Endothelial cell of hepatic sinusoid (primary cell): Measurements from ENCODE around the gene SHC1.
"Not testable (repeated sequence)": the region's sequence is repeated elsewhere in the genome, so short reads cannot be mapped to it uniquely, and the experiment has no call there.

Experiments used
- in situ Hi-C: cut with HindIII; loops from 2 replicates; pipeline ENCODE4 v1.10.0; 2017; ENCODE audit warnings: low sequenced_read_pairs

Gene SHC1

DNA sequence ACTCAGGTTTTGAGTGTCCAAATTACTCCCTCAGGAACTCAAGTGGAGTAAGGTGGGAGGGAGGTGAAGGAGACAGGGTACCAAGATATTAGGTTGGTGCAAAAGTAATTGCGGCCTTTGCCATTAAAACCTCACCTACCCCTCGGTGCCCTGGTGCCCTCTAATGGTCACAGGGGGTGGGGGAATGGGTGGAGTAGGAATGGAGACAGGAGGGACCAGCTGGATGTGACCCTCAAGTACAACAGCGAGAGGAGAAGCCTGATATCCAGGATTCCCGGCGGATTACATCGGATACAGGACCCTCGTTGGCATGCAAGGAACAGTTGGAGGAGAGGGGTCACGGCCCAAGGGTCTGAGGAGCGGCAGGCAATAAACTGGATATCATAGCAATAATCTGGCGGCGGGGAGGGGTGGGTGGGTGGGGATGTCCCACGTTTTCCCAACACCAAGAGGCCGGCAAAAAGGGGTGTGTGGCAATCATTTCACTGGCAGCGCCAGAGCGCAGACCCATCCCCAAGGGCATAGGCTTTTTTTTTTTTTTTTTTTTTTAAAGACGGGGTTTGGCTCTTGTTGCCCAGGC lies 27.7 kb upstream of the SHC1 start:
- in situ Hi-C loops, result no loop called here

DNA sequence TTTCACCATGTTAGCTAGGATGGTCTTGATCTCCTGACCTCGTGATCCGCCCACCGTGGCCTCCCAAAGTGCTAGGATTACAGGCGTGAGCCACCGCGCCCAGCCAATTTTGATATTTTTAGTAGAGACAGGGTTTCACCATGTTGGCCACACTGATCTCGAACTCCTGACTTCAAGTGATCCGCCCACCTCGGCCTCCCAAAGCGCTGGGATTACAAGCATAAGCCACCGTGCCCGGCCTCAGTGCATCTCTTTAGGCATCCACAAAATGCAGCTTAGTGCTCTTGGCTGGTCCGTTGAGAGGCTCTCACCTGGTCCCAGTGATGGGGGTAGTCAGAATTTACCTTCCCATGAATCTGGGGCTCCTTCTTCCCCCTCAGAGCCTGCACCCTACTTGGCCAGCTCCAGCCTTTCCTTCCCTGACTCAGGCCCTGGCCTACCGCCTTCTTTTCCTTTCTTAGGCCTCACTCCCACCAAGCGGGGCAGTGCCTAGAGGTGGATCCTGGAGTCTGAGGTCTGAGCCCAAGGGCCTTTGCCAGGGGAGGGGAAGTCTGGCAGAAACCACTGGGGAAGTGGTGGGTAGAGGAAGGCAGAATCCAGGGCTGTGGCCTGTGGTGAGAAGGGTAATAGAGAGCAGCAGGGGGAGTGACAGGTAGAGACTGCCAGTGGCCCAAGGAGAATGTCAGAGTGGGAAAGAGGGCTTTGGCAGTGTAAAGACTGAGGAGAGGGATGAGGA lies 26.6 kb upstream of the SHC1 start:
- in situ Hi-C loops, result no loop called here

DNA sequence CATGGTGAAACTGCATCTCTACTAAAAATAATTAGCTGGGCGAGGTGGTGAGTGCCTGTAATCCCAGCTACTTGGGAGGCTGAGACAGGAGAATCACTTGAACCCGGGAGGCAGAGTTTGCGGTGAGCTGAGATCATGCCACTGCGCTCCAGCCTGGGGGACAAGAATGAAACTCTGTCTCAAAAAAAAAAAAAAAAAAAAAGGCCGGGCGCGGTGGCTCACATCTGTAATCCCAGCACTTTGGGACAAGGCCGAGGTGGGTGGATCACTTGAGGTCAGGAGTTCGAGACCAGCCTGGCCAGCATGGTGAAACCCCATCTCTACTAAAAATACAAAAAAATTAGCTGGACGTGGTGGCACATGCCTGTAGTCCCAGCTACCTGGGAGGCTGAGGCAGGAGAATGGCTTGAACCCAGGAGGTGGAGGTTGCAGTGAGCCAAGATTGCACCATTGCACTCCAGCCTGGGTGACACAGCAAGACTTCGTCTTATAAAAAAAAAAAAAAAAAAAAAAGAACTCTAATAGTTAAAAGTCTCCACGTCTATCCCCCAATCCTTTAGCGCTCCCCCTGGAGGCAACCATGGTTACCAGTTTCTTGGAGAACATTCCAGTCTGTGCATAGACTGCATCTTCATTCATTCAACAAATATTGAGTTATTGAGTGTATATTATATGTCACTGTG lies 24.9 kb upstream of the SHC1 start:
- in situ Hi-C loops, result not testable (repeated sequence)

DNA sequence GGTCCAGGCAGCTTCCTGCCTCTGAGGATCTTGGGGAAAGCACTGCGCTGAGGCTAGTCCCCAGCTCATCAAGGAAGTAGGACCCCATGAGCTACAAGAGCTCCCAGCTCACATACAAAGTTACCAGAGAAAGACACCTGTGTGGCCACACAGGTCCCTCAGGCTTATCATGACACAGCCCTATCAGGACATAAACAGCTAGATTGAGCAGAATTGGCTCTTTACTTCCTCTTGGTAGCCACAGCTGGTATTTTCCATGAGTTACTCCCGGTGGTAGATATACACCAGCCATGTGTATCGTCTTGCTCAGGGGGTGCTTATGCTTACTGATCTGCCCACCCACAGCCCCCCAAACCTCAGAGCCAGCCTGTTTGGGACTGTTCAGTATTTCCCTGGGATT lies 24.0 kb upstream of the SHC1 start:
- in situ Hi-C loops, result no loop called here

DNA sequence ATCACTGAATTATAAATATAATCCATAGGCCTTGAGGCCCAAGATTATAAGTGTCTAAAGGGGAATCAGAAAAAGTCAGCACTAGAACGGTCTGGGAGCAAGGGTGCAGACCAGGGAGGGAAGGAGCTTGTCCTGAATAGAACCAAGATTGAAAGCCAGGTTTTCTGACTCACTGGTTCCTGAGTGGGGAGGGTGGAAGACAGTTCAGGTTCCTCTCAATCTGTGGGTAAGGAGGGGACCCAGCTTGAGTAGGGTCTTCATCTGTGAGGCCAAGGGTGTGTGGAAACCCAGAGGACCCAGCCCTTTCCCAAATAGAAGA lies 23.7 kb upstream of the SHC1 start:
- in situ Hi-C loops, result no loop called here

DNA sequence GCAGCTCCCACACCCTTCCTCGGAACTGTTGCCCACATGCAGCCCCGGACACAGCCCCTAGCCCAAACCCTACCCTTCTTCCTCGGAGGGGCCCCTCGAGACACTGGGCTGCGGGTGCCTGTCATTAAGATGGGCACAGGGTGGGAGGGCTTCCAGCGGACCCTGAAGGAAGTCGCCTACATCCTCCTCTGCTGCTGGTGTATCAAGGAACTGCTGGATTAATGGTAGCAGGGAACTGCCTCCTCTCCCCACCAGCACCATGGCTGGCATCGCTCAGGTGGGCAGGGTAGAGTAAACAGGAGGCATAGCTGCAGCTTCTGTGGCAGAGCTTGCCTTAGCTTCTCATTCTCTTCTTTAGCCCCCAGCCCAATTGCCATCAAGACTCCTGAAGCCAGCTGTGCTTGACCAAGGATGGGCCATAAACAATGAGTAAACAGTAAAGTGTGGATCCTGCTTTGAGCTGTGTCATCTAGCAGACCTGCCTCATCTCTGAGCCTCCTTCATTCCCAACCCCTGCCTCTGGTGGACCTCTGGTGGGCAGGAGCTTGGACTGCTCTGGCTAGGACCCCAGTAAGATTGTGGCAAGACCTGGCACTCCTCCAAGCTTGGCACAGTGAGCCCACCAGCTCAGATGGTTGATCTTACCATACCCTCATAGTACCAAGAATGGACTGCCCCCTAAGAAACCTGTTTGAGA lies 23.2 kb upstream of the SHC1 start, which contains the start of gene LENEP:
LENEP (plus strand) TSS at position 15 of the 697 bp plus-strand sequence; CDS start at position 37, 22 bp downstream.
- in situ Hi-C loops, result no loop called here

DNA sequence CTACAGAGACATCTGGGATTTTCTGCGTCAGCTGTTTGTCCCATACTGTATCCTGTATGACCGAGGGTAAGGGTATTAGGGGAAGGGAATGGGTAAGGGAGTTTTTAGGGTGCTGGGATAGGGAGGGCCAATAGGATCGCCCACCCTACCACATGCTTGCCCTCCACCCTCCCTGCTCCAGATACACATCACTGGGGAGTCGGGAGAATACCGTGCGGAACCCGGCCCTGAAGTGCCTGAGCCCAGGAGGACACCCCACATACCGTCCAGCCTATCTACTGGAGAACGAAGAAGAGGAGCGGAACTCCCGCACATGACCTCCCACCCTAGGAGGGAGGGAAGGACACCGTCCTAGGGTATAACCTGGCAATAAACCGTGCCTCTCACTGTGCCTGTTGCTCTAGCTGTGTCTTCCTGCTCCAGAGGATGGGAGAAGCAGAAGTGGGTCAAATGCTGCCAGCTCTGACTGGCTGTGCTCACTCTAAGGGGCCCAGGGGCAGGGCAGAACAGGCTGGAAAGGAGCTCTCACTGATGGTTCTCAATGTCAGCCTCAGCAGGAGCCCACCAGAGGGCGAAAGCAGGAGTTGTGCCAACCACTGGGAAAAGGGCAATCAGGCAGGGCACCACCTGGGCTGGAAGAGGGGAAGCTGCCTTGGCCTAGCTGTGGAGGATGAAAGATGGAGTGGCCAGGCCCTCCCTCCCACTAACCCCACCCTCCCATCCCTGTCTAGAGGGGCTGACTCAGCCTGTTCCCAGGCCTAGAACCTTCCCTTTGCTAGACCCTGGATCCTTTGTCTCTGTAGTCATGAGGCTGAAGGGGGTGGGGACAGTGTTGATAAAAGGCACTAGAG lies 22.4 kb upstream of the SHC1 start:
- in situ Hi-C loops, result no loop called here

DNA sequence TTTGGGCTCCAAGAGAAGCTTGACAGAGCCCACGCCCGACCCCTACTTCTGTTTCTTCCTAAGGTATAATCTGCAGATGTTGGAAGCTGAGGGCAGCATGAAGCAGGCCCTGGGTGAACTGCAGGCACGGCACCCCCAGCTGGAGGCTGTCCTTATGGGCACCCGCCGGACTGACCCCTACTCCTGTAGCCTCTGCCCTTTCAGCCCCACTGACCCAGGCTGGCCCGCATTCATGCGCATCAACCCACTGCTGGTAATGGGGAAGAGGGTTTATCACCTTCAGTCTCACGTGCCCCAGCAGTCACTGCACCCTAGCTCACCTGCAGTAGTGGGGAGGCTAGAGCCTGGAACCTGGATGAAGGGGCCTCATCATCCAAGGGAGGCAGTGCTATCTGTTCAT lies 19.7 kb upstream of the SHC1 start:
- in situ Hi-C loops, result no loop called here

DNA sequence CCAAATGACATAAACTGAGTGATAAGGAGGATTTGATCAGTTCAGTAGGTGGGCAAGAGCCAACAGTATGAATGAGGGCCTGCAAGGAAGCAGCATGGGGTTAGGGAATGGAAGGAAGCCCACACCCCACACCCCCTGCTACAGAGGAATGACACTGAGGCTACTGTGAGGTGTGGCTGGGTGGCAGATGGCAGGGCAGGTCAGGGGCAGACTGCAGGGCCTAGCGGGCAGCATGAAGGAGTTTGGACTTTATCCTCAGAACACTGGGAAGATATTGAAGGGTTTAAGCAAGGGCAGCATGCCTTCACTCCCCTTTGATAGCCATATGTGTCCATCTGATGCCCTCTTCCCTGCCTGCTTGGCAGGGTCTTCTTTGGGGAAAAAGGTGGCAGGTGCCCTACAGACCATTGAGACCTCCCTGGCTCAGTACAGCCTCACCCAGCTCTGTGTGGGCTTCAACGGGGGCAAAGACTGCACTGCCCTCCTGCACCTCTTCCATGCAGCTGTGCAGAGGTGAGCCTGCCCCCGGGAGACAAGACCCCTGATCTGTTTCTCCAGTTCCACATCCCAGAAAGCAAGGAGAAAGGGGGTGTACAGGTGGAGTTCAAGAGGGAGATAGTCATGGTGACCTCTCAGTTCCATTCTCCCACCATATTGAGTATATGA lies 18.8 kb upstream of the SHC1 start:
- in situ Hi-C loops, result no loop called here

DNA sequence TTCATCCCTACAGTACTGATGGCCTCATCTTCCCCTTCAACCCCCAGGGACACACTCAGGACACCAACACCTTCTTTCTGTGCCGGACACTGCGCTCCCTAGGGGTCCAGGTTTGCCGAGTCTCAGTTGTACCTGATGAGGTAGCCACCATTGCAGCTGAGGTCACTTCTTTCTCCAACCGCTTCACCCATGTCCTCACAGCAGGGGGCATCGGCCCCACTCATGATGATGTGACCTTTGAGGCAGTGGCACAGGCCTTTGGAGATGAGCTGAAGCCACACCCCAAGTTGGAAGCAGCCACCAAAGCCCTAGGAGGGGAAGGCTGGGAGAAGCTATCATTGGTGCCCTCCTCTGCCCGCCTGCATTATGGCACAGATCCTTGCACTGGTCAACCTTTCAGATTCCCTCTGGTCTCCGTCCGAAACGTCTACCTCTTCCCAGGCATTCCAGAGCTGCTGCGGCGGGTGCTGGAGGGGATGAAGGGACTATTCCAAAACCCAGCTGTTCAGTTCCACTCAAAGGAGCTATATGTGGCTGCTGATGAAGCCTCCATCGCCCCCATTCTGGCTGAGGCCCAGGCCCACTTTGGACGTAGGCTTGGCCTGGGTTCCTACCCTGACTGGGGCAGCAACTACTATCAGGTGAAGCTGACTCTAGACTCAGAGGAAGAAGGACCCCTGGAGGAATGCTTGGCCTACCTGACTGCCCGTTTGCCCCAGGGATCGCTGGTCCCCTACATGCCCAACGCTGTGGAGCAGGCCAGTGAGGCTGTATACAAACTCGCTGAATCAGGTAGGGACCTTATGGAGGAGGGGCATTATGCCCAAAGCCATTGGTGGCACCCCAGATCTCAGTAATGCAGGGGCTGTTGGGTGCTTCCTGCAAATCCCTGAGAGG lies 17.8 kb upstream of the SHC1 start:
- in situ Hi-C loops, result no loop called here

DNA sequence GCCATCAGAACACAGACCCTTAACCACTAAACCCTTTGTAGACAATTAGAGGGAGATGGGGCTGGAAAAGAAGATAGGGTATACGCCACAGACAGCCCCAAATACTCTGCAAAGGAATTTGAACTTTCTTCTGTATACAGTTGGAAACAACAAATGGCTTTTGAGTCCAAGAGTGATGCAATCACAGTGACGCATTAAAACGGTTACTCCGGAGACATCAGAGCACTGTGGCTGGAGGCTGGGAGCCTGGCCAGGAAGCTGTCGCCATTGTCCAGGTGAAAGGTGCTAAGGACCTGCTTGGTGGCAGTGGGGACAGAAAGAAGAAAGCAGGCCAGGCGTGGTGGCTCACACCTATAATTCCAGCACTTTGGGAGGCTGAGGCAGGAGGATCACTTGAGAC lies 16.8 kb upstream of the SHC1 start:
- in situ Hi-C loops, result no loop called here

DNA sequence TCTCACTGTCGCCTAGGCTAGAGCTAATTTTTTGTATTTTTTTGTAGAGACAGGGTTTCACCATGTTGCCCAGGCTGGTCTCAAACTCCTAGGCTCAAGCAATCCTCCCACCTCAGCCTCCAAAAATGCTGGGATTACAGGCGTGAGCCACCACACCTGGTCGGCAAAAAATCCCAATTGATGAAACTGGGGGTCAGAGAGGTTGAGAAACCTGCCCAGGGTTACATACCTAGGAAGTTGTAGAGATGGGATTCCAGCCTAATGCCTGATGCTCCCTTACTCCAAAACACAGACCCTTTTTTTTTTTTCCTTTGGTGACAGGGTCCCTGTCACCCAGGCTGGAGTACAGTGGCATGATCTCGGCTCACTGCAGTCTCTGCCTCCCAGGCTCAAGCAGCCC lies 16.2 kb upstream of the SHC1 start:
- in situ Hi-C loops, result not testable (repeated sequence)

DNA sequence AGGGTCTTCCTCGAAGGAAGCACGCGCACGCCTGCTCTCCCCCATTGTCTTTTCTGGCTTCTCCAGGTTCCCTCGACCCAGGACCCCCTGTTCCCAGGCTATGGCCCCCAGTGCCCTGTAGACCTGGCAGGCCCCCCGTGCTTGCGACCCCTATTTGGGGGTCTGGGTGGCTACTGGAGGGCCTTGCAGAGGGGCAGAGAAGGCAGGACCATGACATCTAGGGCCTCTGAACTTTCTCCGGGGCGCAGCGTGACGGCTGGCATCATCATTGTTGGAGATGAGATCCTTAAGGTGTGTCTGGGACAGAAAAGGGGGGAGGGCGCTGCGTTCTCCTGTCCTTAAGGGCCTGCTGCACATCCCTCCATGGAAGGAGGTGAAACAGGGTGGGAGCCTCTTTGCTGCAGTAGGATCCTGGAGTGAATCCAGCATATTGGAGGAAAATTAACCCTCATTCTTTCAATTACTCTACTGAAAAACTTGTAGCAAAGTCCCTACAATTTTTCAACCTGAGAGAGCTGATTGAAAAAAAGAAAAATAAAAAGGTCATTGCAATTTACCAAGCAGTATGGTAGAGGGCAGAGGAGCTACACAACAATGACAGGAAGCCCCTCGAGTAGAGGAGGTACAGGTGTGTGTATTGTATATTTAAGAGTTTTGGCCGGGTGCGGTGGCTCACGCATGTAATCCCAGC lies 13.4 kb upstream of the SHC1 start:
- in situ Hi-C loops, result no loop called here

DNA sequence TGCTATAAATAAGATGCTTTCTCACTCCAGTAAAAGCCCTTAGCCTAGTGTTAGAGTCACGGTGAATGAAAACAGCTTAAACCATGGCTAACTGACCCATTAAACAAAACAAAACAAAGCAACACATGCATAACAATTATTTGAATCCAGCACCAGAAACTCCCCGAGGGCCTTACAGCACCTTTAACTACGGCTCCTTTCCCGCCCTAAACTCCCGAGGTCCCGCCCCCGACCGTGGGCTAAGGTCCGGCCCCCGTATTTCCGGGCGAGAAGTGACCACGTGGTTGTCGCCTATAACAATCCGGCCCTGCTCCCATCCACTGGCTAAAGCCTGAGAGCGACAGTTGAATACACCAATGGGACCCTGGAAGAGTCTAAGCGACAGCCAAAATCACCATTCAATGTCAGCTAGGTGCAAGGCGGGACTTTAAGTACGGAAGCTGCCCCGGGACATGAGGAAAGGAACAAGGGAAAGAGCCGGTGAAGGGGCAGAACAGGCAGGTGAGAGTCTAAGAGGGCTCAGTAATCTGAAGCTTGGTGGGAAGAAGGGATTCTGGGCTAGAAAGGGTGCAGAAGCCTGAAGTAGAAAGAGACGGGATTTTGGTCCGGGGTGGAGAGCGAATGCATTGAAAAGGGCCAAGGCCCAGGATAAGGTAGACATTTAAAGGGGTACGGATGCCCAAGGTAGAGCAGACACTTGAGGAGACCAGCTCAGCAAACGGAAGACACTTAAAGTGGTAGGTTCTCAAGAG lies 12.5 kb upstream of the SHC1 start, which contains the start of gene FLAD1:
FLAD1 (plus strand) TSS at position 448 of the 752 bp plus-strand sequence. CDS start 351 bp downstream, outside the sequence.
- in situ Hi-C loops, result no loop called here

DNA sequence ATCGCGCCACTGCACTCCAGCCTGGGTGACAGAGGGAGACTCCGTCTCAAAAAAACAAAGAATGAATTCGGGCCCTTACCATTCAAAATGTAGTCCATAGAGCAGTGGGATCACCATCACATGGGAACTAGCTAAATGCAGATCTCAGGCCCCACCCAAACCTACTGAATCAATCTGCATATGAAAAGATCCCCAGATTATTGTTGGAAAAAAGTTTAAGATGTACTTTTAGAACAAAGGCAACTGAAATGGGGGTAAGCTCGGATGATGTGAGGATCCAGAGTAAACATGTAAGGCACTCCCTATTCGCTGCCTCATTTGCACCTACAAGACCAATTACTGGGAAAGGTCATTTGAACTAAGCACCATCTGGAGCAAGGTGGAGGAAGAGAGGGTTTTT lies 11.8 kb upstream of the SHC1 start:
- in situ Hi-C loops, result no loop called here

DNA sequence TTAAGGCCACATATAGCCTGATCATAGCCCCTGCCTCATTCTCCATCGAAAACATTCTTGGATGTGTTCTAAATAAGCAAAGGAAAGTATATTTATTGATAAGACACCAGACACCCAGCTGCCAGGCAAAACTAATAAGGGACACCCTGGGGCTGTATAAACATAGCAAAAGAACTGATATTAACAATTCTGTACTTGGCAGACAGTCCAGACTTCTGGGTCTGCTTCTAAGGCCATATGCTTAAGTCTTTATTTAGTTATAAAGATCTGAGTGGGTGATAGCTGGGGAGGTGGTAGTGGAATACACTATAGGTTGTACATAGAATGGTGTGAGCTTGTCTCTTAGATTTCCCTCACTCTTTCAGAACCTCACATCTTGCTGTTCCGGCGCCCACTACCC lies 7.8 kb upstream of the SHC1 start:
- in situ Hi-C loops, result no loop called here

DNA sequence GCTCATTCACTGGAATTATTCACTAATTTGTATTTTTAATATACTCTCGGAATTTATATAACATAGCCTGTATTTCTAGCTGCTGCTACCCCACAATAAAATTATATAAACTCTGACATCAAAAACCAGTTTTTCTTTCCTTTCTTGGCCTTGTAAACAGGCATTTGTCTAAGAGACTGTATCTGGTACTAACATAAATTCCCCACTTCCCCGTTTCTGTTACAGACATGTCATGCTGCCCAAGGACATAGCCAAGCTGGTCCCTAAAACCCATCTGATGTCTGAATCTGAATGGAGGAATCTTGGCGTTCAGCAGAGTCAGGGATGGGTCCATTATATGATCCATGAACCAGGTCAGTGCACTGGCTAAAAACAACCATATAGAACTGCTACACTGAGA lies 7.2 kb upstream of the SHC1 start:
- in situ Hi-C loops, result not testable (repeated sequence)
